Heart right ventricle (tissue), 16 donors: Measurements from ENCODE around the gene DRD4. TPM values are rescaled to one million over a fixed set of nuclear protein-coding genes. Genes with fewer than 3 reads are reported as not detected.
A peak's percentile ranks its signal among the peaks of the same experiment; 100 is the strongest.

Source experiments
- ATAC-seq, 8 donors: fragments of 200-7000 bp; cut with Tn5 transposase; one replicate each; pipeline ENCODE4 v1.9.1; 2020; ENCODE audit warnings: mild to moderate bottlenecking in 8 of 8, moderate library complexity in 8 of 8, moderate number of reproducible peaks in 1 of 8
- DNase-seq, 2 donors: peaks; one replicate each; pipeline ENCODE4 v3.0.0-alpha.2; 2020
- H3K27ac ChIP-seq, 10 donors: fragments of 200-600 bp; sonication (generic) in 2 of 10; one replicate each; pipeline versions ENCODE4 v1.5.0 to v1.8.0; 2020 to 2022; ENCODE audit warnings: mild to moderate bottlenecking in 3 of 10
- H3K27me3 ChIP-seq, 7 donors: fragments of 200-600 bp; one replicate each; pipeline ENCODE4 v1.8.0; 2021 to 2022; ENCODE audit warnings: mild to moderate bottlenecking in 2 of 7
- H3K36me3 ChIP-seq, 9 donors: fragments of 200-600 bp; sonication (generic) in 1 of 9; one replicate each; pipeline versions ENCODE4 v1.5.0 to v1.8.0; 2020 to 2022; ENCODE audit warnings: mild to moderate bottlenecking in 2 of 9
- H3K4me1 ChIP-seq, 9 donors: fragments of 200-600 bp; sonication (generic) in 1 of 9; one replicate each; pipeline versions ENCODE4 v1.5.0 to v1.8.0; 2020 to 2022; ENCODE audit warnings: mild to moderate bottlenecking in 4 of 9
- H3K4me3 ChIP-seq, 10 donors: fragments of 200-600 bp; sonication (generic) in 2 of 10; one replicate each; pipeline versions ENCODE4 v1.5.0 to v1.8.0; 2020 to 2022; ENCODE audit warnings: mild to moderate bottlenecking in 7 of 10, moderate library complexity in 2 of 10
- H3K9me3 ChIP-seq, 11 donors: fragments of 200-600 bp in 10 of 11; sonication (generic) in 2 of 11; one replicate each; pipeline versions ENCODE4 v1.5.0 to v1.8.0; 2013 to 2022; ENCODE audit warnings: mild to moderate bottlenecking in 2 of 11, control low read depth in 1 of 11, moderate library complexity in 1 of 11
- CTCF ChIP-seq, 9 donors: fragments of 200-600 bp; sonication (generic) in 2 of 9; IDR thresholded peaks; one replicate each; pipeline versions ENCODE4 v1.5.0 to v1.8.0; 2021 to 2022; ENCODE audit warnings: antibody characterized with exemption in 9 of 9, mild to moderate bottlenecking in 5 of 9, moderate library complexity in 1 of 9
- WGBS, 2 donors: extraction: QIAGEN DNeasy Blood & Tissue Kit; methylation state at CpG; one replicate each; pipeline ENCODE4 v1.1.7; 2013; ENCODE audit warnings: inconsistent platforms in 1 of 2; 5-methylcytosine and 5-hydroxymethylcytosine counted together
- intact Hi-C, 10 donors: fragments of 100-400 bp; cut with DNase I; formaldehyde crosslinking; loops; one replicate each; pipeline versions ENCODE4 v1.11.1 to v1.14.2; 2022
- polyA plus RNA-seq, 2 donors: library from polyadenylated mRNA; stranded (reverse); fragments of 200-250 nt; gene quantifications; one replicate each; pipeline ENCODE4 v1.2.3, GENCODE V29; 2013
- total RNA-seq, 10 donors: library from RNA; stranded (reverse); fragmentation: NEBNext Ultra II Directional in 3 of 10; extraction: Animal tissue kit (Norgen Biotek cat#: 25700) in 3 of 10; gene quantifications; one replicate each; pipeline versions ENCODE4 v1.2.1 to v1.2.4, GENCODE V29; 2021 to 2023
- donor health status: Arrhythmogenic right ventricular cardiomyopathy.
- donor health status: ischemic (EF 13 %, LVEDD 7.1; RV severe dilation, severe dysfunction).
- donor health status: healthy with polysubstance abuse.
- donor health status: DM: no; HTN: yes; CAD: no.
- donor health status: DM: no; HTN: no; CAD: no.
- donor health status: ischemic (EF 25% LVEDD 6.9; RV normal size, moderate dysfunction).
- donor health status: ischemic (EF 25% LVEDD 5.7; RV mildly dilated, moderate dysfunction).
- donor health status: healthy.
- donor health status: DM: yes; HTN: yes; CAD: no.
- donor health status: Ischemic cardiomyopathy.
- donor health status: ischemic (EF 35%, LVEDD 5.7; RV mildly dilated, moderate dysfunction).
- donor health status: nonischemic (EF 11% LVEDD 7.7; RV severe dilation, severe dysfunction).
- donor health status: DM: yes; HTN: yes; CAD: no.
- donor health status: PGD.
- donor health status: ischemic (EF 29% LVEDD 5.4; RV normal size, mild dysfunction).
- donor health status: nonischemic (EF 23%, LVEDD 6.1; RV moderate dilation, normal function).

The DRD4 gene
- total and polyA plus RNA-seq, 12 donors: 0.09 to 0.72 (median 0.49) TPM; not detected in 5

DNA sequence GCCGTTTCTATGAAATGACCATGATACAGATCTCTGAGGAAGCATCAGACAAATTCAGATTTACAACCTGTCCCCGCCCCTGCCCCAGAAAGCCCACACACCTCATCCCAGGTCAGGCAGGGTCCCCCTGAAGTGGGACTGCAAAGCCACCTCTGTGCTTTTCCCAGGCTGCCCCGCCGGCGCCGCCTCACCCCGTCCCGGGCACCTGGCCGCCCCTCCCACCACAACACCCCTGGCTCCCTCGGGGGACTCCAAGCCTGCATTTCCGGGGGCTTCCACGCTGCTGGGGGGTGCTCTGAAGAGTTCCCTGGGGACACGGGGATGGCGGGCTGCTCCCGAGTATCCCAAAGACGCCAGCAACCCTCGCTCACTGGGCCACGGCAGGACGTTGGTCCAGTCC, 23.2 kb downstream of the DRD4 start:
- ATAC-seq (peak in 1 of 8 donors; percentile 27), DNase-seq (no peak)
- Histone ChIP-seq H3K4me3 (no peak overlapping the region), H3K4me1 (peaks cover 0 to 14% (median under 1%) of the 10 kb centered on the region in 9 donors), H3K9me3 (no peaks in the 10 kb centered on the region), H3K36me3 (peaks cover 0 to 81% (median 0%) of the 10 kb centered on the region in 9 donors), H3K27me3 (no peaks in the 10 kb centered on the region), H3K27ac (no peak overlapping the region)
- intact Hi-C loops: loop anchor here in 7 of 10 donors (5.0 to 10.0 kb wide), 3 partner anchors 62 to 67 kb away; no protein-coding TSS in a partner anchor
- 86 to 89% methylated on average over 19 of the region's 19 CpGs for WGBS, 2 donors
- TF ChIP-seq CTCF (IDR thresholded peaks at IDR 0.05): no peak

GRCh38 chr11:660681-661444, 23.8 kb downstream of the DRD4 start:
- intact Hi-C loops: loop anchor here in 7 of 10 donors (5.0 to 10.0 kb wide), 3 partner anchors 61 to 66 kb away; no protein-coding TSS in a partner anchor
- ATAC-seq (peak in 2 of 8 donors; percentile 12 to 43), DNase-seq (no peak)
- no peak for TF ChIP-seq CTCF (IDR thresholded peaks at IDR 0.05)
- WGBS, 2 donors: 81 to 83% methylated on average over 19 of the region's 19 CpGs
- peaks cover 0 to 19% (median 6%) of the 10 kb centered on the region in 9 donors for H3K4me1 ChIP-seq
- H3K27ac ChIP-seq: peak overlapping the region in 1 of 10 donors; percentile 10
- H3K36me3 ChIP-seq: peaks cover 0 to 81% (median 0%) of the 10 kb centered on the region in 9 donors
- H3K9me3 ChIP-seq: no peaks in the 10 kb centered on the region
- H3K27me3 ChIP-seq: no peaks in the 10 kb centered on the region
- H3K4me3 ChIP-seq: no peak overlapping the region

DNA sequence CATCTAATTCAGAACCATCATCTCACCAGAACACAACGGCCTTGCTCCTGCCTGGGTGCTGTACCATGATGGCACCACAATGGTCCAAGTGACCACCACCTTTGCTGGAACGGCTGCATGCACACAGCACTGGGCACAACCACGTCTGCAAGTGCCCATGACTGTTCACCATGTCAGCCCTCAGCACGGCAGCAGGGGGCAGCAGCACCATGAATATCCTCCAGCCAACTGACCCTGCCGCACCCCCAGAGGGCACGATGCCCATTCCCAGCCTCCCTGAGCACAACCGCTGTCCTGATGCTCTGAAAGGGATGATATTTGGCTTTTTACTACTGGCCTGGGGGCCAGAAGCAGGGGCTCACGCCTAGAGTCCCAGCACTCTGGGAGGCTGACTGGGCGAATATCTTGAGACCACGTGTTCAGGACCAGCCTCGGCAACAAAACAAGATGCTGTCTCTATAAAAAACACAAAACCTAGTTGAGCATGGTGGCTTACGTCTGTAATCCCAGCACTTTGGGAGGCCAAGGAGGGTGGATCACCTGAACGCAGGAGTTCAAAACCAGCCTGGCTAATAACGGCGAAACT, 25.7 kb downstream of the DRD4 start:
- WGBS, 2 donors: 59 to 63% methylated on average over 15 of the region's 15 CpGs
- ATAC-seq: peak in 7 of 8 donors; percentile 45 to 80 (median 66)

More for the DNA sequence above, 25.7 kb downstream of the DRD4 start:
- H3K9me3 ChIP-seq: no peaks in the 10 kb centered on the region
- peak in 8 of 9 donors; percentile 61 to 82 (median 75) for TF ChIP-seq CTCF (IDR thresholded peaks at IDR 0.05)
- H3K27me3 ChIP-seq: no peaks in the 10 kb centered on the region
- DNase-seq: peak; percentile 47 to 65
- intact Hi-C loops: loop anchor here (2.0 to 10.0 kb wide), 4 partner anchors 60 to 65 kb away; no protein-coding TSS in a partner anchor
- H3K27ac ChIP-seq: no peak overlapping the region
- peaks cover 0 to 80% (median 0%) of the 10 kb centered on the region in 9 donors for H3K36me3 ChIP-seq
- no peak overlapping the region for H3K4me3 ChIP-seq
- peaks cover 0 to 23% (median 8%) of the 10 kb centered on the region in 9 donors for H3K4me1 ChIP-seq
